Measurements from ENCODE around the gene EVX2.

Gene EVX2

GRCh38 chr2:176122052-176122682 is 38.4 kb upstream of the EVX2 start:
- DNase-seq (ENCODE audit: low spot score): peak; percentile 73

GRCh38 chr2:176121190-176122051 is 37.7 kb upstream of the EVX2 start:
- DNase-seq (ENCODE audit: low spot score): no peak

- no peak for DNase-seq (ENCODE audit: low spot score)
Measured at GRCh38 chr2:176120364-176121189, 36.8 kb upstream of the EVX2 start.

GRCh38 chr2:176118601-176119339 is 35.0 kb upstream of the EVX2 start:
- DNase-seq (ENCODE audit: low spot score): peak; percentile 35

GRCh38 chr2:176117823-176118371 is 34.1 kb upstream of the EVX2 start:
- no peak for DNase-seq (ENCODE audit: low spot score)

GRCh38 chr2:176117162-176117822 is 33.5 kb upstream of the EVX2 start:
- DNase-seq (ENCODE audit: low spot score): no peak

GRCh38 chr2:176115883-176116813 is 32.4 kb upstream of the EVX2 start, which contains the start of gene HOXD10:
Gene HOXD10 (plus strand): TSS chr2:176116778. CDS start chr2:176116834, 56 bp downstream.
- DNase-seq (ENCODE audit: low spot score): peak; percentile 86

GRCh38 chr2:176114930-176115625 is 31.3 kb upstream of the EVX2 start:
- no peak for DNase-seq (ENCODE audit: low spot score)

- no peak for DNase-seq (ENCODE audit: low spot score)
Measured at GRCh38 chr2:176114120-176114929, 30.6 kb upstream of the EVX2 start.

GRCh38 chr2:176112375-176113302 is 28.9 kb upstream of the EVX2 start:
- DNase-seq (ENCODE audit: low spot score): no peak

GRCh38 chr2:176111846-176112374 is 28.1 kb upstream of the EVX2 start:
- no peak for DNase-seq (ENCODE audit: low spot score)

- peak; percentile 45 for DNase-seq (ENCODE audit: low spot score)
Measured at GRCh38 chr2:176111309-176111663, 27.5 kb upstream of the EVX2 start.

GRCh38 chr2:176110415-176111308 is 26.9 kb upstream of the EVX2 start:
- no peak for DNase-seq (ENCODE audit: low spot score)

- DNase-seq (ENCODE audit: low spot score): no peak
Measured at GRCh38 chr2:176109946-176110345, 26.2 kb upstream of the EVX2 start.

GRCh38 chr2:176109192-176109901 is 25.6 kb upstream of the EVX2 start:
- DNase-seq (ENCODE audit: low spot score): no peak

All from AG20443 (cell line).